ENCODE results near the gene NKIRAS1.

GRCh38 chr3:23916152-23916885 is 471 bp downstream of the NKIRAS1 start:
- no peak for TF ChIP-seq CTCF (IDR thresholded peaks at IDR 0.05)
- no peak for TF ChIP-seq ZFX (IDR thresholded peaks at IDR 0.05; ENCODE audit: borderline replicate concordance)

Data from 22Rv1 (cell line).